HG02870 (cell line): Measurements from ENCODE around the gene BPI.
"Not testable (repeated sequence)": the region's sequence is repeated elsewhere in the genome, so short reads cannot be mapped to it uniquely, and the experiment has no call there.

Source experiments
- ATAC-seq: cut with Tn5 transposase; IDR thresholded peaks from one replicate; pipeline ENCODE4 v1.9.1; 2021; ENCODE audit warnings: mild to moderate bottlenecking, moderate library complexity; ENCODE audit not compliant: unreplicated experiment

The BPI gene

DNA sequence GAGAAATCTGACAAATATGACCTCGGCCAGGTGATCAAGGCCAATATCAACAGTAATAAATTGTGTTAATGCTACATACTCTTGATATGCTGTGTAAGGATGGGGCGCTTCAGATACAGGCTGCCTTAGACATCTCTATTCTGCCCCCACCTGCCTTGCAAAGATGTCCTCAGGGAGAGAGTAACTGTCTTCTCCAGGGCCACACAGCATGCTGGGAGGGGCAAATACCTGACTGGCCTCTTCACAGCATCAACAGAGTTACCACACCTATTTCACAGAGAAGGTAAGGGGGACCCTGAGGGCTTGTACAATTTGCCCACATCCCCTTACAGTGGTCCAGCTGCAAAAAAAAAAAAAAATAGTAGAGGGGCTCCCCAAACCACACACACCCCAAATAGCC, 26.3 kb upstream of the BPI start:
- no peak for ATAC-seq

DNA sequence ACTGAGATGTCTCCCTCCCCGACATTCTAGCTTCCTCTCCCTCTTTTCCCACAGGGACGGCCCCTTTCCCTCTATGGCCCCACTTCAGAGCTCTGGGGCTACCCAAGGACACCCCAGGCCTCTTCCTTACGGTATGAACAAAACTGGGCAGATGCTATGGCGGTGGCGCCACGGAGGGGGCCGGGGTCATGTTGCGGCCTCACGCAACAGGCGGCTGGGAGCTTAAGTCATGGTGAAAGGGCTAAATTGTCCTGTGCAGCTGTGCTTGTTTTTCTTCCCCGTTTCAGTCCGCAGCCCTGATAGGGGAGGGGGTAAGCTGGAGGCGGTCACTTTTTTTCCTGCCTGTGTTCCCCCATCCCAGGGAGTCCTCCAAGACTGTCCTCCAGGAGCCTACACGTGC, 25.8 kb upstream of the BPI start:
- no peak for ATAC-seq

DNA sequence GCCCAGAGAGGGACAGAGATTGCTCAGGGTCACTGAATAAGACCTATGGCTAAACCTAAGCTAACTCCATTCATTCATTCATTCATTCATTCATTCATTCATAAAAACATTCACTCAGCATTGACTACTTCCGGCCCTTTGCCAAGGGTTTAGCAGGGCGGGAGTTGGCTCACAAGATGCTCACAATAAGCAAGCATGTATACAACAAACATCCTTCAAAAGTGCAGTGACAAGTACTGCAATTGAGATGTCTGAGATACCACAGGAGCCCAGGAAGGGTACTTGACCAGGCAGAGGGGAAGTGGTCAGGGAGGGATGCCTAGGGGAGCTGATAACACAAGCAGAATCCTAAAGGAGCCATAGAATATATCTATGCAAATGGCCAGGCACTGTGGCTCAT, 25.2 kb upstream of the BPI start:
- no peak for ATAC-seq

DNA sequence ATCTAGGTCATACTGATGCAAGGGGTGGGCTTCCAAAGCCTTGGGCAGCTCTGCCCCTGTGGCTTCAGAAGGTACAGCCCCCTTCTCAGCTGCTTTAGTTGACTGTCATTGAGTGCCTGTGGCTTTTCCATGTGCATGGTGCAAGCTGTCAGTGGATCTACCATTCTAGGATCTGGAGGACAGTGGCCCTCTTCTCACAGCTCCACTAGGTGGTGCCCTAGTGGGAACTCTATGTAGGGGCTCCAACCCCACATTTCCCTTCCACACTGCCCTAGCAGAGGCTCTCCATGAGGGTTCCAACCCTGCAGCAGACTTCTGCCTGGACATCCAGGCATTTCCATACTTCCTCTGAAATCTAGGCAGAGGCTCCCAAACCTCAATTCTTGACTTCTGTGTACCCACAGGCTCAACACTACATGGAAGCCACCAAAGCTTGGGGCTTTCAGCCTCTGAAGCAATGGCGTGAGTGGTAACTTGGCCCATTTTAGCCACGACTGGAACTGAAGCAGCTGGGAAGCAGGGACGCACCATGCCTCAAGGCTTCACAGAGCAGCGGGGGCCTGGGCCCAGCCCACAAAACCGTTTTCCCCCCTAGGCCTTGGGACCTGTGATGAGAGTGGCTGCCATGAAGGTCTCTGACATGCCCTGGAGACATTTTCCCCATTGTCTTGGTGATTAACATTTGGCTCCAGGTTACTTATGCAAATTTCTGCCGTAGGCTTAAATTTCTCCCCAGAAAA, 22.6 kb upstream of the BPI start:
- not testable (repeated sequence) for ATAC-seq

DNA sequence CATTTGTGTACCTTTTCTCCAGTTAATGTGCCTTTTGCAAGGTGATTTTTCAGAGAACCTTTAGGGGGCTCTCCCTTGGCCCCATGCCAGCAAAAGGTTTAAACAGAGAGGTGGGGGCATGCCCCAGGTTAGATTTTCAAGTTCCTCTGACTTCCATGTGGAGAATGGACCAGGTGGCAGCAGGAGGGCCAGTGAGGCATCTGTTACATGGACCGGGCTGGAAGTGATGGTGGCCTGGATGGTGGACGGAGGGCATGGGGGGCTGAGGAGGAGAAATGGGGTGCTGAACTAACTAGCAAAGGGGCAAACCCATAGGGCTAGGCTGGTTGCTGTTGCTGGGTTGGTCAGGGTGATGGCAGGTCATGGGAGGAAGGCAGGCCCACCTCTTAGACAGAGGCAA, 20.7 kb upstream of the BPI start:
- no peak for ATAC-seq

DNA sequence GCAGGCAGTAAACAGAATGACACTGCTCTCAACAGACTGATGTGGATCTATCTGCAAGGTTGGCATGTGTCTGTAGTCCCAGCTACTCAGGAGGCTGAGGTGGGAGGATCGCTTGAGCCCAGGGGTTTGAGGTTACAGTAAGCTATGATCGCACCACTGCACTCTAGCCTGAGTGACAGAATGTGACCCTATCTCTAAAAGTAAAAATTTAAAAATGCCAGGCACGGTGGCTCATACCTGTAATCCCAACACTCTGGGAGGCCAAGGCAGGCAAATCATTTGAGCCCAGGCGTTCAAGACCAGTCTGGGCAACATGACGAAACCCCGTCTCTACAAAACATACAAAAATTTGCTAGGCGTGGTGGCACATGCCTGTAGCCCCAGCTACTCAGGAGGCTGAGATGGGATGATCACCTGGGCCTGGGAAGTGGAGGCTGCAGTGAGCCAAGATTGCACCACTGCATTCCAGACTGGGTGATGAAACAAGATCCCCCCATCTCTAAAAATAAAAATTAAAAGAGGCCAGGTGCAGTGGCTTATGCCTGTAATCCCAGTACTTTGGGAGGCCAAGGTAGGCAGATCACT, 19.8 kb upstream of the BPI start:
- not testable (repeated sequence) for ATAC-seq

DNA sequence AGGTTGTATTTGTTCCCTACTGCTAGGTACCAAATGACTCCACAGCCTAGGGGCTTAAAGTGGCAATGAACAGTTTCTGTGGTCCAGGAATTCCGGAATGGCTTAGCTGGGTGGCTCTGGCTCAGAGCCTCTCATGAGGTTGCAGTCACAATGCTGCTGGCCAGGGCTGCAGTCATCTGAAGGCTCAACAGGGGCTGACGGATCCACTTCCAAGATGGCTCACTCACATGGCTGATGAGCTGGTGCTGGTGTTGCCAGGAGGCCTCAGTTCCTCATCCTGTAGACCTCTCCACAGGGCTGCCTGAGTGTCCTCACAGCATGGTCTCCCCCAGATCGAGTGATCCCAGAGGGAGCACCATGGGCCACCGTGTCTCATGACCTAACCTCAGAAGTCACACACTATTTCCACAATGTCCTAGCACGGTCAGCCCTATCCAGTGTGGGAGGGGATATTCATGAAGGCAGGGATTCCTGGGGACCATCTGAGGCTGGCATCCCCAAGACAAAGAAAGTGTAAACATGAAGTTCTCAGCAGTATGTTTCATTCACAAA, 19.0 kb upstream of the BPI start:
- ATAC-seq, result no peak

DNA sequence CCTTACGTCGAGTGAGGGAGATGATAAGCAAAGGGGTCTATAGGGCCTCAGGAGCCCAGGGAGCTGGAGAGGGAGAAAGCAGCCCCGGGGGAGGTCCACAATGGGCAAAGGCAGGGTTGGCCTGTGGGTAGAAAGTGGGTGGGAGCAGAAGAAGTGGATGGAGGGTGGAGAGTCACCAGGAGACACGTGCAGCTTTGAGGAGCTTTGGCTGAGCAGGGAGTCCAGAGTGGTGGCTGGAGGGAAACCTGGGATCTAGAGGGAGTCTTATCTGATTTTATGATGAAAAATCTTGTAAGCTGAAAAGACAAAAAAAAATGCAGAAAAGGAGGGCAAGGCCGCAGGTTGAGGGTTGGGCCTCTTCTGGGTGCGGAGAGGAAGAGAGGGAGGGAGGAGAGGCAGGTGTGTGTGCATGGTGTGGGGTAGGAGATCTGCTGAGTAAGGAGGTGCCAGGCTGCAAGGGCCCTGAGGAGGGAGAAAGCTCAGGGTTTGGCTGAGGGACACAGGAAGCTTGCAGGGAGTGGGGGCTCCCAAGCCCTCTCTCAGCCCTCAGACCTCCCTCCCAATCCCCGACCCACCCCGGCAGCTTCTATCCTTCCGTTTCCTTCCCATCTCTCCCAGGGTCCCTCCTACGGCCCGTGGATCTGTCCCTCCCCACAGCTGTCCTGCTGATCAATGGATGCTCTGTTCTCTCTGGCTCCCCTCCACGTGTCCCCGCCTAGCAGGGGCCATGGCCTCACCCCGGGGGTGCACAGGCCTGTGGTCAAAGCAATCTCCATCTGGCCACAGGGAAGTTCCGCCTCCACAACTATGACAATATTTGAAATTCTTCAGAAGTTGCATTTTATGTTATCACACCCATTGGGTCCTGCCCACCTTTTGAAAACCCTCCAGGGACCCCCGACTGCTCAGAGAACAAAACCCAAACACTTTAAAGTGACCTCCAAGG, 17.1 kb upstream of the BPI start:
- no peak for ATAC-seq

DNA sequence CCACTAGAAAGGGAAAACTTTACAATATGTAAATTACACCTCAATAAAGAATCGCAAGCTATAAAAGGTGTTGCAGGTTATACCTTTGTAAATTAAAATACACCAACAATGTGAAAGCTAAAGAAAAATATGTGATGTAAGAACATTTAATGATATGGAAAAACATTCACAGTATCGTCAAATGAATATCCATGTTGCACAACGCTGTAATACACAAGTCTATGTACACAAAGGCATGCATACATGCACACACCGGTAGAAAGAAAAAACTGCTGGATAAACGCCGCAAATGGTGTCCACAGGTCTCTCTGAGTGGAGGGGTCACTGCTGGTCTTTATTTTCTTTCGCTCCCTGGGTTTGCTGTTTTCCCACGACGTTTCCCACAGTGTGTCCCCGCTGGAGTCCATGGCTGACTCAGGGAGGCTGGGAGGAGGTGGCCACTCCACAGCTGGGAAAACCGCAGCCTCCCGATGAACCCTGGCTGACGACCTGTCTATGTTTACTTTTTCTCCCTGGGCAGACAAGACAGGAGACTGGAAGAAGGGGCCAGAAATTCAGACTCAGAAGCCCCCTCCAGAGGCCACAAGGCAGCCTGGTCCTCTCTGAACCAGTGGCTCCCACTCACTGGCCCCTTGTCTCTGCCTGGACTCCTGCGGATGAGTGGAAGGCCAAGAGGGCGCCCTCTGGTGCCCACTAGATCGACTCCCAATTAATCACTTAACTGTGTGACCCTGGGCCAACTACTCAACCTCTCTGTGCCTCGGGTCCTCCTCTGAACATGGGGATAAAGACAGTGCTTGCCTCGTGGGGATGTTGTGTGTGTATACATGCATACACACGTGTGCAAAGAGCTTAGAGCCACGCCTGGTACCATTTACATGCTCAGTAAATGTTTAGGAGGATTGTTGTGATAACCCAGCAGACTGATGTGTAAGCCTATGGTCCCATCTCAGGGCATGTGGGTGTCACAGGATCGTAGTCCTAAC, 12.8 kb upstream of the BPI start:
- ATAC-seq, result no peak

DNA sequence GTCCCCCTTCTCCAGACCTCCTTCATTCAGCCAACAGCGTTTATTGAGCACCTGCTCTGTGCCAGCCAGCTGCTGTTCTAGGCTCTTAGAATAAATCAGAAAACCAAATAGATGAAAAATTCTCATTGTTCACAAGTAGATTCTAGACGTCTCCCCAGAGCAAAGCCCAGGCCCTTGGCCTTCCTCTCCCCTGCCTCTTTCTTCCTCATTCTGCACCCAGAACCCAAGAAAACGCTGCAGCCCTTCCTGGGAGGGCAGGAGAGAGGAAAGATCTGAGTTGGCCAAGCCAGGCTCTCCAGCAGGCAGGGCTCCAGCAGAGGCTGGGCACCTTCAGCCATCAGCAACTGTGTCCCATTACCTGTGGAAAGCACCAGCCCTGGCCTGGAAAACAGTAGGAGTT, 12.0 kb upstream of the BPI start:
- no peak for ATAC-seq

DNA sequence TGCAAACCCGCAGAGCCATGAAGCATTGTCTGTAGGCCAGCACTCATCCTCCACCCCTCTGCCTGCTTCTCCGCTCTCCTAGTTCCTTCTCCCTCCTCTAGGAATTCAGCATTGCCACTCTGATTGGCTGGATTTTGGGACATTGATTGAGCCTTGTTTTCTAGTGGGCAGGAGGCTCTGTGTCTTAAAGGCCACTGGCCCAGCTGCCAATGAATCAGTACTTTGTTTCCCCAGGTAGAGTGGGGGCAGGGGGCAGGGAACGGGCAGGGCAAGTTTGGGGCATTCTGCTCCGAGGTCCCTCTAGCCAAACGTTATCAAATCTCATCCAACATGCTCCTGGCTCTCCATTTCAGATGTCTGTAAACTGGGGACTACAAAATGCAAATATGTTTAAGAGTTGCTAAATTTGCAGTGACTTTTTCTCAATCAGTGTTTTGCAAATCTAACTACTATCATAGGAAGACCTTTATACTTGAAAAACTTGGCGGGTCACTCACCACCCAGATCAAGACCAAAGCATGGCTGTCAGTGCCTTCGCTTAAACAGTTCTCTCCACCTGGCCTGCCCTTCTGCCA, 10.4 kb upstream of the BPI start:
- ATAC-seq, result no peak

DNA sequence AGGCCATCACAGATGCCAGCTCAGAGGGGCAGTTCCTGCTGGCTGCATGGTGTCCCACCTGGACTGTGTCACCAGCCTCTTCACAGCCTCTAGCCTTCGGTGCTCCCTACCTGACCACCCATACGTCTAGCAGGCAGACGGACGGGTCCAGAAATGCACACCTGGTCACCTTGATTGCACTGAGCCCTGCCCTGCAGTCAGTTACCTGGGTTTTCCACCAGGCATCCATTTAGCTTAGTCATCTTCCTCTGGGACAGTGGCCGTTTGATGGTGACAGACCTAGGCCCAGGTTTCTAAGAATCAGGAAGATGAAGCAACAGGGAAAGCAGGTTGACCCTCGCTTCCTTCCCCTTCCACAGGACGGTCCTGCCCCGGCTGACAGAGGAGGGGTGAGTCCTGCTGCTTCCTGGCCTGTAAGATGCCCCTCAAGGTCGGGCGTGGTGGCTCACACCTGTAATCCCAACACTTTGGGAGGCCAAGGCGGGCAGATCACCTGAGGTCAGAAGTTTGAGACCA, 9.8 kb upstream of the BPI start:
- no peak for ATAC-seq

DNA sequence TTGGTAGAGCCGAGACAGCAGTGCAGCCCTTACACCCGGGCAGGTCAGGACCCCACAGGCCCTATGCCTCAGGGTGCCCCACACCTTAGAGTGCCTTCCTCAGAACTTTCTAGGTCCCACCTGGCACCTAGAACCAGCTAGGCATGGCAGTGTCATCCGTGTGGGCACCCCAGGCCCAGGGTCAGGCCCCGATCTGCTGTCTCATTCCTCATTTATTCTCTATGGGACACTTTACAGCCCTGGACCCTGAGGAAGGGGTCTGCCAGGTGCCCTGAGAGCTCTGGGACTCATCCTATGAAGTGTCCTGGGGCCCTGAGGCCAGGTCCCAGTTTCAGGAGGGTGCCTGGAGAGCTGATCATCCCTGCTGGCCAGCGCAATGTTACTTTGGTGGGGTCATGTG, 8.1 kb upstream of the BPI start:
- ATAC-seq, result no peak

DNA sequence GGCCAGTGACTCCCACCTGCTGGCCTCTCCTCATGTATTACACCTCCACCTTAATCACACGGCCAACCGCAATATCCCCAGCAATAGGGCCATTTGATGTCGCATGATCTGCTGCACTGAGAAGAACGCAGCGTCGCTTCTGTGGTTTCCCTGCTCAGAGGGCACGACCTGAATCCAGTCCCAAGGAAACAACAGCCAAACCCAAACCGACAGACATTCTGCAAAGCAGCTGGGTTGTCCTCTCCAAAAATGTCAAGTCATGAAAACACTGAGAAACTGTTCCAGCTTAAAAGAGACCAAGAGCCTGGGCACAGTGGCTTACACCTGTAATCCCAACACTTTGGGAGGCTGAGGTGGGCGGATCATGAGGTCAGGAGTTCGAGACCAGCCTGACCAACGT, 7.5 kb upstream of the BPI start:
- no peak for ATAC-seq

DNA sequence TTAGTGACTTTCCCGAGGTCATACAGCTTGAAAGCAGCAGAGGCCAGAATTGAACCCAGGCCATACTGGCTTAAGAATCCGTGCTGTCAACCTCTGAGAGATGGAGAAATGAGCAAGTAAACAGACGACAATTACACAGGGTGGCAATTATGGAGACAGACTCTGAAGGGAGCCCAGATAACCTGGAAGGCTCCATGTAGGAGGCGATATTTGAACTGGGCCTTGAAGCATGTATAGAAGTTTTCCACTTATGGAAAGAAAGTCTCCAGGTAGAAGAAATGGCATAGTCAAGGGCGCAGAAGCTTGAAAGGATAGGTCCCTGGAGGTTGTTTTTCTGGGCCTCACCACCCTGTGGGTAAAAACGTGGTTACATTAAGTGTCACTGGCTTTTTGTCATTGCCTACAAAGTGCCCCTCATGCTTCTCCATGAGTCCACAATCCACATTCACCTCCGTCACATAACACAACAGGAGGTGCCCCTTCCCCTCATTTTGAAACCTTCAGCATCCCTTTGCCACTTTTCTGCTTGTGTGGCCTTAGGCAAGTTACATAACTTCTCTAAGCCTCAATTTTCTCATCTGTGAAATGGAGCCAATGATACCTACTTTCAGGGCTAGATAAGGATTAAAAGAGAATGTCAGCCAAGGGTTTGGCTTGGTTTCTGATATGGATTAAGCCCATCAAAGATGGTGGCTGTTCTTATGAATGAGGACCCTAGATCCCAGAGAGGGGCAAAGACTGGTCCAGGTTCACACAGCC, 5.9 kb upstream of the BPI start:
- no peak for ATAC-seq

DNA sequence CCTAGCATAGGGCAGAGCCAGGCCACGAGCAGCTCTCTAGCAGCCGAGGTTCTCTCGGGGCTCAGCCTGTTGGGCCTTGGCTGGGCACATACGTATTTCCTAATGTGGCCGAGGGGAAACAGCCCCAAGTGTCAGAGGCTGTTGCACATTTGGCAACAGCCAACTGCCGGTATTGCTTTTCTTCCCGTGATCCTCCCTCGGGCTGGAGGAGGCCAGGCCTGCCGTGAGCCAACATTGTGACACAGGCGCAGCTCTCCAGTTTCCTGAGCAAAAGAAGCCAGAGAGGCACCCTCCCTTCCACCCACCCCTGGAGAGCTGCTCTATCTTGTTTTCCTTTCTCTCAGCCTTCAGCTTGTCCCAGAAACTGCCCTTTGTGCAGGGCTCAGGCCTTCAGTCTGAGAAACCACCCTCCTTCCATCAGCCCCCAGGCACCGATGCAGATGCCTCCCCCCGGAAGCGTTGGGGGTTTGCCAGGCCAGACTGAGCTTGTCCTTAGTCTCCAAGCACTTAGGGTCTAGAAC, 5.1 kb upstream of the BPI start:
- ATAC-seq, result no peak

DNA sequence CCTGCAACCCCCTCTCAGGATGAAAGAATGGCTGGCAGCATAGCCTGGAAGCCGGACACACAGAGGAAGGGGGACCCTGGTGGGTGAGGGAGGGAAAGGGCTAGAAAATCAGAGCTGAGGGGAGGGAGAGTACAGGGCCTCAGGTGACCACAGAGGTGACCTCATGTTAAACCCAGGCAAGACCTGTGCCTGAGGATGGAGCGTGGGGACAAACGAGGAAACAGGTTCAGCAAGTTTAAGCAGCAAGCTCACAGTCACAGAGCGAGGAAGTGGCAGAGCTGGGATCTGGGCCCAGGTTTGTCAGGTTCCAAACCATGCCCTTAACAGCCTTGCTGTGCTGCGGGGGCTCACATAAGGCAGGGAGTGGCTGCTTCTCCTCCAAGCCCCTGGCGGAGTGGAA, 4.0 kb upstream of the BPI start:
- ATAC-seq, result no peak

DNA sequence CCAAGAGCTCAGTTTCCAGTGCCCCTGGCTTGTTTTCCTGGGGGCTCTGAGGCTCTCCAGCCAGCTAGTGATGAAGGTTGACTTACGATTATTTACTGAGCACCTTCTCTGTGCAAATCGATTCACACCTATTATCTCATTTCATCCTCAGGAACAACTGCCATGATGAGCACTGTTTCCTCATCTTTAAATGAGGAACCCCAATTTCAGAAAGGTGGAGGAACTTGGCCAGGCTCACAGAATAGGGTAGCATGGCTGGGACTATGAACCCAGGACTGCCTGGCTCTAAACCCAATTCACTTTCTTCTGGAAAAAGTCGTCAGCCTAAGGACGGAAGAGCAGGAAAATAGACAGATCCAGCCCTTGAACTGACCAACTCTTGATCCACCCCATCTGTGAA, 3.5 kb upstream of the BPI start:
- no peak for ATAC-seq

DNA sequence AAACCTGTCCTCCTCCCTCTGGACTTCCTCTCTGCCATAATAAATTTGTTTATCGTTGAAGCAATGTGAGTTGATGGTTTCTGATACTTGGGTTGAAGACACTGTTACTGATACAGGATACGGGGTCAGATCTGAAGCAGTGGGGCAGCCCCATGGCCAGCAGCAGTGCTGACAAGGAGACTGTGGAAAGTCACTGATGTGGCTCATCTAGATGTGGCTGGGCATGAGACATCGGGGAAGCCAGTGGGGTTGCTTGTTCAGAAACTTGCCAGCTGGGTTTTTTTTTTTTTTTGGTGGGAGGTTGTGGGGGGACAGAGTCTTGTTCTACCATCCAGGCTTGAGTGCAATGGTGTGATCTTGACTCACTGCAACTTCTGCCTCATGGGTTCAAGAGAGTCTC, 2.6 kb upstream of the BPI start:
- ATAC-seq, result no peak
